HG02973 (cell line): Measurements from ENCODE around the gene SARDH.

Experiments used
- ATAC-seq: cut with Tn5 transposase; IDR thresholded peaks from one replicate; pipeline ENCODE4 v1.9.1; 2021; ENCODE audit warnings: moderate library complexity; ENCODE audit not compliant: unreplicated experiment

Gene SARDH

DNA sequence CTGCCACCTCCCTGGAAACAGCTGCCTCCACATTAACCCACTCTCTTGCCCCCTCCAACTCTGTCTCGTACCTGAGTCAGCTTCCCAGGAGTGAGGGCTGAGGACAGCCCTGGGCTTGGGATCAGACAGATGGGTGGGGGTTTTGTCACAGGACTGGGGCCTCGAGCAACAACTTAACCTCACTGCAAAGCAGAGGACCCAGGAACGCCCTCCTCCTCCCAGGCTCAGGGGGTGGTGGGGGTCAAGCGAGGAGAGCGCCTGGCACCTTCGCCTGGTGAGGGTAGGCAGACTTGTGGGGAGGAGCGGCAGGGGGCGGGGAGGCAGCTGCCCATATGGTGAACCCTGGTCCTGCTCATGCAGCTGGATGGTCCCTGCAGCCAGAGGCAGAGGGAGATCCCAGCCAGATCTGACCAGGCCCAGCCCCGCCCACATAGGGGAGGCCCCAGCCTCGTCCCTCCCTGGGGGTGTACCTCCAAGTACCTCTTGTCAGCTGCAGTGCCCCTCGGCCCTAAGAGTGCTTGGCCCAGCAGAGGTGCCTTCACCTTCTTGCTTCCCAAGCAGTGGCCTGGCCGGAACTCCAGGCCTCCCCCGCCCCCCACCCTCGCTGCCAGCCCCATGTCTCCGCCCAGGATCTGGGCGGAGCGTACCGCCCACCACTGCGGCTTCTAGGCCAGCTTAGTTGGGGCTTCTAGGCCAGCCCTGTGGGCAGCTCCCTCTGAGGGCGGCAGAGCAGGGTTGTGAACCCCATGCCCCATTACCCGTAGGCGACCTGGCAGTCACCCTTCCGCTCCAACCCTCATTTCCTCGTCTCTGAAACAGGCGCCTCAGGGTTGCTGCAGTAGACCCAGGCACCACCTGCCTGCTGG is at the start of gene SARDH:
TSS of gene SARDH (minus strand) at position 579 of the 866 bp plus-strand sequence. CDS start 4,179 bp downstream, outside the sequence.
- ATAC-seq, result no peak

DNA sequence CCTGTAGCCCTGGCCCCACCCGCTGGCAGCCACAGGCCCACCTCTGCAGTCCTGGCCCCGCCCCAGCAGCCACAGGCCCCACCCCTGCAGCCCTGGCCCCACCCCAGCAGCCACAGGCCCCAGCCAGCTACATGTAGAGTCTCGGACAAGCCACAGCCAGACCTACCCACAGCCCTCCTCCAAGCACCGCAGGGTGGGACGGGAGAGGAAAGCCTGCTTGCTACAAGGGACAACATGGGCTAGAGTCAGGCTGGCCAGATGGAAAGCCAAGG is 49.5 kb upstream of the SARDH start:
- peak; percentile 44 for ATAC-seq

DNA sequence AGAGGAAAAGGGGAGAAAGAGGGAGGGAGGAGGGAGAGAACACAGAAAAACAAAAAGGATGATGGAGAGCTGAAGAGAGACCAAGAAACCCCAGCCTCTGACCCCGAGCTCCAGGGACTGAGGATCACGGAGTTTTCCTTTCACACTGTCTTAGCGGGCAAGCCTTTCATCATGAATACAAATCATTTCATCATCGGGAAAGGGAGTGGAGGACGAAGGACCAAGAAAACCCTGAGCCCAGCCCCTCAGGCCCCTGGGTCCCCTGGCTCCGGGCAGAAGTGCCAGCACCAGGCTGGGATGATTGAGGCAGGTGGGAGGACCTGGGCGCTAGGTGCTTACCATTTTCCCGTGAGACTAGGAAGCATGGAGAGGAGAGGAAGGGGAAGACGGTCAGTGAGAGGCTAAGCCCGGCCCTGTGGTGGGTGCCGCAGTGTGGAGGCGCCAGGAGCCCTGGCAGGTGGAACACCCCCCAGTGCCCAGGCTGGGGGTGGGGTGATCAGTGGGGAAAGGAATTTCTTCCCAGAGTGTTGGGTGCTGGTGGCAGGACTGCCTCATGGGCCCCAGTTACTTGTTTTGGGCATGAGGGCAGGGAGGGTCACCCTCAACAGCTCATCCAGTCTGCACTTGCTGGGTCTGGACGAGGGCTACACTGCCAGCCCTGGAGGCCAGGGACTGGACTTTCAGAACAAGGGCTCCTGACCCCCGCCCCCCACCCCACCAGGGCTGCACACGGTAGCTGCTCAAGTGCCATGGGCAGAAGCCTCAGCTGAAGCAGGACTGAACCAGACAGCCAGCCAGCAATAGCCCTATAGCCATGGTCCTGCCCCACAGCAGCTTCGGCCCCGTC is 49.0 kb upstream of the SARDH start:
- no peak for ATAC-seq

DNA sequence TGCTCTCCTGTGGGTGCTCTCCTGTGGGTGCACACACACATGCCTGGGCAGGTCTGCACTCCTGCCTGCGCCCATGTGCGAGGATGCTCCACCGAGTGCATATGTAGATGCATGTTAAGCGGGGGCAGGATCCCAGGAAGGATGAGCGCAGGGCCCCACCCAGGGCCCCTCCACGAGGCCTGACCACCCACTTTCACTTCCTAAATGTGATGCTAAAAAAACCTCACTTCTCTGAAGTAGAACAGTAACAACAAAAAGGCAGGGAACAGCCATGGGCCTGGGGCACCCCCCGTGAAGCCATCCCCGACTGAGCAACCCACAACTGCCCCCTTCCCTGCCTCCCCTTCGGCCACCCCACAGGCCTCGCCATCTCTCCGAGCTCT is 48.2 kb upstream of the SARDH start:
- no peak for ATAC-seq

- ATAC-seq, result no peak
Measured at GRCh38 chr9:133785753-133786370, 47.7 kb upstream of the SARDH start.

DNA sequence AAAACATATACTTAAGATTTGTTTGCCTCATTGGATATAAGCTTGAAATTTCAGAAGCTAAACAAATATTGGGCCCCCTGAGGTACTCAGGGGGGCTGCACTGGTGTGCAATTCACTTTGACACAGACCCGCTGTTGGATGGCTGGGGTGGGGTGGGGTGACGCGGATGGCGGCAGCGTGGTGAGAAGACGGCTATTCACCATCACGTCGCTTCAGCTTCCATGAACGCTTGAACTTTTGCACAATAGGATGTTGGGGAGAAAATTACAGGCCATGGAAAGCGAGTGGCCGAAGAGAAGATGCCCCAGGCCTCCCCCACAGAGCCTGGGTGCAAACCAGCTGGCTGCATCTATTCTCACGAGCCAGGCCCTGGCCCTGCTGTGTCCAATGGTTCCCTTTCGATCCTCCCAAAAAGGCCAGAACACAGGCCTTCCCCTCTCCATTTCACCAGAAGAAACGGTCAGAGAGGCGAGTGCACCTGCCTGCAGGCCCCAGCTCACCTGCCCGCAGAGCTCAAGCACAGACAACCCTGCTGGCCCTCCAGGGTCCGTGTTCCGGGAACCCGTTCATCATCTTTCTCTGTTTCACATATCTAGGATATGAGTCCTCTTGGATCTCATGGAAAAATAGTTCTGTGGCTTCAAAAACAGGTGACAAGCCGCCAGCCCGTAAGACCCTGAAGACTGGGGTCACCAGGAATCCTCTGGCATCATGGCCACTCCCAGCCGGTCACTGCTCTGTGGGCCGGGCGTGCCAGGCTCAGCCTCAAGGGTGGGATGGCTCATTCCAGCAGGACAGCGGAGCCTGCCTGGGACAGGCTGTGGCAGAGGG is 46.8 kb upstream of the SARDH start:
- no peak for ATAC-seq

GRCh38 chr9:133783331-133783731 is 45.2 kb upstream of the SARDH start:
- ATAC-seq, result no peak

DNA sequence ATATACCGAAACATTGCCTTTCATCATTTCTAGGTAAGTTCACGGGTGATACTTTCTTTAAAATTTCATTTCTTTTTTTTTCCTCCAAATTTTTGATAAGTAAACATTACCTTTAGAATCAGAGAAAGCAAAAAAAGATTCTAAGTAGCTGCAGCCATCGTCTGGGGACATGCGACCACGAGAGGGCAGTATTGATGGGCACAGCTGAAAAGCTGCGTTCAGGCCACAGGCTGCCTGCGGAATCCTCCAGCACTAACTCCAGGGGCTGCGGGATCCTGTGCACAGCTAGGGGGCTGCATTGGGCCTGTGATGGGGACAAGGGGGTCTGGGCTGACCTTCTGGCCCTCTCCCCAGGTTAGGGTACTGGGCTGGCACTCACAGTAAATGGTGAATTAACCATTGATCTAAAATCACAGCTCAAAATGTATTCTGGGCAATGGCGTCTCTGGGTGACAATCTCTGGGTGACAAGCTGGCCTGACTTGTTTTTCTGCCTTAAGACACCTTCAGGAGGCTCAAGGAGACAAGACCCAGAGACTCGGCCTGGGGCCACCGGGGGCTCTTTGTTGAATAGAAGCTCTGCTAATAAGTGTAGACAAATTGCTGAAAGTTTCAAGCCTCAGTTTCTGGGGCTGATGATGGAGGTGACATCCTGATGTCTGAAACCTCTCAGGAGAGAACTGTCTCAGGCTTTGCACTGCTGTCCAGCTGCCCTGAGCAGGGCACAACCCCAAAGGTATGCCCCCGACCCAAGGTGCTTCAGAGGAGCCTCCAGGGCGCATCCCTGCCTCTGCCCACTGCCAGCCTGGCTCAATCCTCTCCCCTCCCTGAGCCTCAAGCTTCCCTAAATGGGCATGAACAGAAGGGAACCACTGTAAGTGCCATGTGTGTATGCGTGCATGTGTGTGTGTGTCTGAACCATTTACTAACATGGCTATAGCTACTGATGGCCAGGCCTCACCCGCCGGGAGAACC is 44.3 kb upstream of the SARDH start:
- no peak for ATAC-seq

DNA sequence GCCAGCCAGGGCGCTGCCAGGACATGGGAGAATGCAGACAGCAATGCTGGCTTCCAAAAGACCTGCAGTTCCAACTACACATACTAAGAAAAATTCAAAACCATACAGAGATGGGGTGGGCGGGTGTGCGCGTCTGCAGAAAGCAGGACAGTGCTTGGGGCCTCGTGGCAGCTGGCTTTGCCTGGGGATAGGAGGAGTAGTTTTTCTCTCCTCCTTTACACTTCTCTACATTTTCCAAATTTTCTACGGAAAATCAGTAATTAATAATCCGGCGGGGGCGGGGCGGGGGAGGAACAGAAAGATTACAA is 43.6 kb upstream of the SARDH start:
- ATAC-seq, result no peak

DNA sequence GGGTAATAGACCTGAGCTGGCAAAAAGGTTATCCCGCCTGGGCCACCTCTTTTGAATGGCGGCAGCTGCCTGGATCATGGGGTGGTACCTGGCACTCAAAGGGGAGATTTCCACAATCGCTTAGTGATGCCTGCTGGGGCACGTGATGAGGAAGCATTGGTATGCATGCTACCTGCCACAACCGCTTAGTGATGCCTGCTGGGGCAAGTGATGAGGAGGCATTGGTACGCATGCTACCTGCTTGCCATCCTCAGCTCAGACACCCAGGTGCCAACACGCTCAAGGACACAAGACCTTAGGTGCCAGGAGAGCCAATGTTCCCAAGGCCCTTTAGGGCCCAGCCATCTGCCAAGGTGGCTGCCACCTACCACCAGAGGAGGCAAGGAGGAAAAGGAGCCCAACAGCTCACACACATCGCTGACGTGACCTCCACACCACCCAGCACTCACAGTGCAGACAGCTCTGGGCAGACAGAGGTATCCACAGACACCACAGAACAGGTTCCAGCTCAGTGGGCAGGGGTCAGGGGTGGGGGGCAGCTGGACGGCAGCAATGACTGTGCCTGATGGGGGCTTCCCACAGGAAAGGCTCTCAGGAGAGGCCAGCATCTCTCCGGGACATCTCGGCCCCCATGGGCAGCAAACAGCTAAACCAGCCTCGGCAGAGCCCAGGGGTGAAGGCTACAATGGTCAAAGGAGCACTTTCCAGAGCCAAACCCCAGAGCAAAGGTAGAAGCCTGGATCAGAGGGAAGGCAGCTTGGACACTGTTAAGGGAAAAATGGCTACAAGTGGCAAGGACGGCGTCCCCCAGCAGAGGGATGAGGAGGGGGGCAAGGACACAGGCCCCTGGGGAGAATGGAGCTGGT is 43.0 kb upstream of the SARDH start:
- ATAC-seq, result no peak

DNA sequence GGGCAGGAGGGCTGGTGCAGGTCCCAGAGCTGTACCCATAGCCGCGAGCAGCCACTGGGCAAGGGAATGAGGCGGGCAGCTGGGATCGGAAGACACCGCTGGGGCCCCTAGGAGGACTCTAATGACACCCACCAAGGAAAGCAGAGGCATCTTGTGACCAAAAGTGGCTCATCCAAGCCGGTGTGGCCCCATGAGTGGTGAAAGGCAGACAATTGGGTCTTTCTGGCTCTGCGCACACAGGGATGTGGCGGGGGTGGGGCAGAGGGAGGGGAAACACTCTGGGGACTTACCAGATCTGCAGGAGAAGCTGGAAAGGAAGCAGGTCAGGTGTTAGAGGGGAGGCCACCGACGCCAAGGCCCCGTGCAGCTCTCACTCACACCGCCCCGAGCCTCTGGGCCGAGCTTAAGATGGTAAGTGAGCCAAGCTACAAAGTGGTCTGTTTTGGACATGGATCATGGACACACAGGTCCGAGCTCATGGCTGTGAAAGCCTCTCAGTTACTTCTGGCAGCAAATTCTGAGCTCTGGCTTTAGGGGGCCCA is 42.3 kb upstream of the SARDH start:
- ATAC-seq, result no peak

- ATAC-seq, result no peak
Measured at GRCh38 chr9:133779516-133780403, 41.6 kb upstream of the SARDH start.

DNA sequence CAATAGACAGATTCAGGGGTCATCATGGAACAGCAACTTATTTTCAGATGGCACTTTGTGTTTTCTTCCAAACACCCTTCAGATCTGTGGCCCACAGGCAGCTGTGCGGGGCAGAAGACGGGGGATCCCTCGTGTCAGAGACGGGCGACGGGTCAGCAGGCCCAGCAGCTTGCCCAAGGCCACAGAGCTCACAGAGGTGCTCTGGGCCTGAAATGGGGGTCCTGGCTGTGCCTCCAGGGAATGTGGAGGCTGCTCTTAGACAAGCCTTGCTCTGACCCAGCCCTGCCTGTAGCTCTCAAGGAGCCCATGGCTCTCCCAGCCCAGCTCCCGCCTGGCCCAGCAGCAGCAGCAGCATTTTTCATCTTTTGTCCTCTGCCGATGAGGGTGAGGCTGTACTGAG is 40.9 kb upstream of the SARDH start:
- no peak for ATAC-seq

DNA sequence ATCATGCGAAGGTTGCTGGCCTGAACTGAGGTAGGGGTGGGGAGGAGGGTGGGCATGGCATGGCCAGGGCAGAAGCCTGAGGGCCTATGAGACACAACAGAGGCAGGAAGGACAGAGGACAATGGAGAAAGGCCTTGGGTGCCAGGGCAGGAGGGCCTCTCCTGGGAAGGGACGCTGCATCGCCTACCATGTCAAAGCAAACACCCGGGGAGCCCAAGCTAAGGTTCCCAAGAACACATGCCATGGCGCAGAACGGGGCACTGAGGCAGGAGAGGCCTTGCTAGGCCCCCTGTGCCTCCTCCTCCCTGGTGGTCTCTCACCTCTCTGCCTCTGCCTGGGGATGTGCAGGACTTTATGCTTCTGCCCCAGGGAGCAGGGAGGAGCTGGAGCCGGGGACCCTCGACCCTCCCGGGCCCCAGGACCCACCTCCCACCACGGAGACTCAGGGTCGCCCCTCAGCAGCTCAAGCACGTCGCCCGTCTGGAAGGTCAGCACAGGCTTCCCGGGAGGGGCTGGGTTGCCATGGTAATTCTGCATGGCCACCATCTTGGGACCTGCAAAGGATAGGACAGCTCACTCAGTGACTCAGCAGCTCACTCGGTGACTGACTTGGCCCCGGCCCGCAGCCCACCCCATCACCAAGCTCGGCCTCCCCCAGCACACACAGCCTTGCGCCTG is 40.3 kb upstream of the SARDH start:
- no peak for ATAC-seq

GRCh38 chr9:133777871-133778270 is 39.7 kb upstream of the SARDH start:
- ATAC-seq, result no peak

DNA sequence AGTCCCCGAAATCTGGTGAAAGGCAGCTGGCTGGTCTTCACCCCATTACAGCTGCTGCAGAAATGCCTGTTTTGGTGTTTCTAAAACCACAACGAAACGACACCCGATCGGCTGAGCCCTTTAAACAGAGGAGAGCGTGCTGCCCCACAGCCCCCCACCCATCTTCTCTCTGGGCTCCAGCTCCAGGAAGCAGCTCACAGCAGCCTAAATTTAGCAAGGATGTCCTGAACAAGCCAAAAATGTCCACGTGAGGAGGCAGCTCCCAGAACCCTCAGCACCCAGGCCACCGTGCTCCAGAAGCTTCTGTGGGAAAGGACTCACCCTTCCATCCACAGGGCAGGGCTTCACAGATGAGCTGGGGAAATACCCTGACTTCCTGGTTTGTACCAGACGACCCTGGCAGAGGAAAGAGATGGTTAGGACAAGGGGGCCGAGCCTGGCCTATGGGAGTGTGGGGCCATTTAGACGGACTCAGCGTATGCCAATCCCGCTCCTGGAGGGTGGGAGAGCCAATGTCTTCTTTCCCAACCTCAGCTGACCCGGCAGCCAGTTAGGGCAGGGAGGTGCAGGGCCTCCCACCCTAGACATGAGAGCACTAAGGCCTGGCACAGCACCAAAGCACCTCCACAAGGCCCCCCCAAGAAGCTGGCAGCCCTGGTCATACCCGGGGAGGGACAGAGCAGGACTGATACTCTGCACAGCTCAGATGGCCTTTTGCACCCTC is 39.1 kb upstream of the SARDH start:
- no peak for ATAC-seq
